GM12873 (cell line): ENCODE measurements around the gene PCNX1.

Source experiments
- CTCF ChIP-seq: IDR thresholded peaks from 2 replicates; pipeline ENCODE4 v1.5.1; 2012; ENCODE audit warnings: low read depth, mild to moderate bottlenecking, moderate library complexity, low read length, control low read depth; ENCODE audit not compliant: insufficient read depth; ENCODE audit errors: missing control alignments

The PCNX1 gene

GRCh38 chr14:71139294-71139946 lies 232.2 kb downstream of the PCNX1 start:
- TF ChIP-seq CTCF, result no peak

GRCh38 chr14:71140157-71140556 lies 232.9 kb downstream of the PCNX1 start:
- no peak for TF ChIP-seq CTCF

- no peak for TF ChIP-seq CTCF
These were observed 234.6 kb downstream of the PCNX1 start for GRCh38 chr14:71141701-71142374.

- no peak for TF ChIP-seq CTCF
These were observed 235.2 kb downstream of the PCNX1 start for GRCh38 chr14:71142375-71143038.

- TF ChIP-seq CTCF, result no peak
These were observed 236.4 kb downstream of the PCNX1 start for GRCh38 chr14:71143381-71144290.

- no peak for TF ChIP-seq CTCF
These were observed 241.4 kb downstream of the PCNX1 start for GRCh38 chr14:71148627-71149026.

- TF ChIP-seq CTCF, result no peak
These were observed 243.5 kb downstream of the PCNX1 start for GRCh38 chr14:71150737-71151136.
